ENCODE data around the gene TPRG1L. TPM values are rescaled to one million over a fixed set of nuclear protein-coding genes. Genes with fewer than 3 reads are reported as not detected.
A peak's percentile ranks its signal among the peaks of the same experiment; 100 is the strongest.

TPRG1L gene
- total RNA-seq, 3 donors from 2014 or later (not counting 1 experiment from before 2014, with no cell fraction given) = 36.2 to 46.7 (median 37.9) TPM

GRCh38 chr1:3610527-3611169 lies 14.2 kb upstream of the TPRG1L start:
- H3K4me1 ChIP-seq (ENCODE audit: control insufficient read depth, insufficient read depth, low read length) = peaks cover 12% of the 10 kb centered on the region
- H3K4me1 Mint-ChIP-seq = peaks cover 4 to 18% of the 10 kb centered on the region in 2 donors
- ATAC-seq (peak in 1 of 3 donors; percentile 13), DNase-seq (no peak)
- no peak overlapping the region for H3K4me3 ChIP-seq (ENCODE audit: low read length)
- no peaks in the 10 kb centered on the region for H3K36me3 Mint-ChIP-seq
- 7% methylated on average over 27 of the region's 27 CpGs for WGBS (ENCODE audit: insufficient coverage)
- H3K9me3 Mint-ChIP-seq = no peaks in the 10 kb centered on the region
- H3K27me3 ChIP-seq (ENCODE audit: control insufficient read depth, insufficient read depth, low read length) = peaks cover 5% of the 10 kb centered on the region
- no peak for TF ChIP-seq CTCF (IDR thresholded peaks at IDR 0.05)
- H3K4me3 Mint-ChIP-seq = peak overlapping the region; percentile 72
- H3K9me3 ChIP-seq (ENCODE audit: control insufficient read depth, insufficient read depth, low read length) = no peaks in the 10 kb centered on the region
- no peak overlapping the region for H3K27ac ChIP-seq (ENCODE audit: low read length)
- no peaks in the 10 kb centered on the region for H3K36me3 ChIP-seq (ENCODE audit: control insufficient read depth, insufficient read depth, low read length)
- intact Hi-C loops (cut with micrococcal nuclease) = no loop called here
- peaks cover 0 to 24% of the 10 kb centered on the region in 2 donors for H3K27me3 Mint-ChIP-seq (ENCODE audit: low read depth in 2 of 2)
- H3K27ac Mint-ChIP-seq = no peak overlapping the region

- Histone ChIP-seq H3K4me1 (ENCODE audit: control insufficient read depth, insufficient read depth, low read length) (peaks cover 12% of the 10 kb centered on the region), H3K4me3 (ENCODE audit: low read length) (no peak within 1 kb of the TSS), H3K9me3 (ENCODE audit: control insufficient read depth, insufficient read depth, low read length) (no peaks in the 10 kb centered on the region), H3K27ac (ENCODE audit: low read length) (no peak within 1 kb of the TSS), H3K36me3 (ENCODE audit: control insufficient read depth, insufficient read depth, low read length) (no peaks in the 10 kb centered on the region), H3K27me3 (ENCODE audit: control insufficient read depth, insufficient read depth, low read length) (peaks cover 5% of the 10 kb centered on the region)
- WGBS (ENCODE audit: insufficient coverage) = under 1% methylated on average over 78 of the region's 87 CpGs
- ATAC-seq = peak; percentile 18 to 82 (median 56)
- Mint-ChIP-seq H3K27me3 (ENCODE audit: low read depth in 2 of 2) (peaks cover 0 to 24% of the 10 kb centered on the region in 2 donors), H3K36me3 (no peaks in the 10 kb centered on the region), H3K4me1 (peaks cover 4 to 18% of the 10 kb centered on the region in 2 donors), H3K4me3 (peak within 1 kb of the TSS; percentile 87), H3K9me3 (no peaks in the 10 kb centered on the region), H3K27ac (no peak within 1 kb of the TSS)
- intact Hi-C loops (cut with micrococcal nuclease) = no loop called here
- peak in 1 of 2 donors; percentile 62 for DNase-seq
- TF ChIP-seq CTCF (IDR thresholded peaks at IDR 0.05) = no peak
These were observed 13.4 kb upstream of the TPRG1L start, which contains the start of gene MEGF6 for GRCh38 chr1:3611170-3612019. TSS of gene MEGF6 (minus strand) at chr1:3611508. CDS start at chr1:3611268, 240 bp downstream.

GRCh38 chr1:3612123-3612522 lies 12.7 kb upstream of the TPRG1L start:
- peaks cover 0 to 24% of the 10 kb centered on the region in 2 donors for H3K27me3 Mint-ChIP-seq (ENCODE audit: low read depth in 2 of 2)
- ATAC-seq (no peak), DNase-seq (no peak)
- H3K27ac Mint-ChIP-seq = no peak overlapping the region
- no peaks in the 10 kb centered on the region for H3K9me3 Mint-ChIP-seq
- intact Hi-C loops (cut with micrococcal nuclease) = no loop called here
- 59% methylated on average over 7 of the region's 7 CpGs for whole genome bisulfite sequencing (ENCODE audit: insufficient coverage)
- H3K4me1 Mint-ChIP-seq = peaks cover 4 to 18% of the 10 kb centered on the region in 2 donors
- H3K27ac ChIP-seq (ENCODE audit: low read length) = no peak overlapping the region
- peaks cover 12% of the 10 kb centered on the region for H3K4me1 ChIP-seq (ENCODE audit: control insufficient read depth, insufficient read depth, low read length)
- H3K4me3 ChIP-seq (ENCODE audit: low read length) = no peak overlapping the region
- no peak for TF ChIP-seq CTCF (IDR thresholded peaks at IDR 0.05)
- no peaks in the 10 kb centered on the region for H3K36me3 ChIP-seq (ENCODE audit: control insufficient read depth, insufficient read depth, low read length)
- H3K9me3 ChIP-seq (ENCODE audit: control insufficient read depth, insufficient read depth, low read length) = no peaks in the 10 kb centered on the region
- H3K4me3 Mint-ChIP-seq = peak overlapping the region; percentile 87
- H3K36me3 Mint-ChIP-seq = no peaks in the 10 kb centered on the region
- peaks cover 5% of the 10 kb centered on the region for H3K27me3 ChIP-seq (ENCODE audit: control insufficient read depth, insufficient read depth, low read length)

All from natural killer cell (primary cell).